ENCODE results near the gene RPL39. TPM values are rescaled to one million over a fixed set of nuclear protein-coding genes. Genes with fewer than 3 reads are reported as not detected.

The RPL39 gene
- total and polyA plus RNA-seq, 7 donors: 1,072 to 6,099 (median 1,581) TPM

DNA sequence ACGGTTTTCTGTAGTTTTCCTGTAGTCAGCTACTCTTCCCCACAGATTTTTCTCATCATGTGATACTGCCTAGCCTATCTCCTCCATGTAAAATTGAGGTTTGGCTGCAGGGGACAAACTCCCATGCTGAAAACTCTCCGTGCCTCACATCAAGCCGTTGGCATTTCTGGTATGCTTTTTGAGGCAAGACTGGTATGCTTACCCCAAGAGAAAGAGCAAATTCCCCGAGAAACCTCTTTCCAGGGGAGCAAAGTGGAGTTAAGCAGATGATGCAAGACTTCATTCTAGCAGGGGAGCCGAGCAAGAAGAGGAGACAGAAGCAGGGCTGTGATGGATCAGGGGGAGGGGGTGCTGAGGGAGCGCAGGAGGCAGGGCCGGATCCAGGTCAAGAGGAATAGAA is 28.2 kb downstream of the RPL39 start:
- TF ChIP-seq, protein P1, sequence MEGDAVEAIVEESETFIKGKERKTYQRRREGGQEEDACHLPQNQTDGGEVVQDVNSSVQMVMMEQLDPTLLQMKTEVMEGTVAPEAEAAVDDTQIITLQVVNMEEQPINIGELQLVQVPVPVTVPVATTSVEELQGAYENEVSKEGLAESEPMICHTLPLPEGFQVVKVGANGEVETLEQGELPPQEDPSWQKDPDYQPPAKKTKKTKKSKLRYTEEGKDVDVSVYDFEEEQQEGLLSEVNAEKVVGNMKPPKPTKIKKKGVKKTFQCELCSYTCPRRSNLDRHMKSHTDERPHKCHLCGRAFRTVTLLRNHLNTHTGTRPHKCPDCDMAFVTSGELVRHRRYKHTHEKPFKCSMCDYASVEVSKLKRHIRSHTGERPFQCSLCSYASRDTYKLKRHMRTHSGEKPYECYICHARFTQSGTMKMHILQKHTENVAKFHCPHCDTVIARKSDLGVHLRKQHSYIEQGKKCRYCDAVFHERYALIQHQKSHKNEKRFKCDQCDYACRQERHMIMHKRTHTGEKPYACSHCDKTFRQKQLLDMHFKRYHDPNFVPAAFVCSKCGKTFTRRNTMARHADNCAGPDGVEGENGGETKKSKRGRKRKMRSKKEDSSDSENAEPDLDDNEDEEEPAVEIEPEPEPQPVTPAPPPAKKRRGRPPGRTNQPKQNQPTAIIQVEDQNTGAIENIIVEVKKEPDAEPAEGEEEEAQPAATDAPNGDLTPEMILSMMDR (IDR thresholded peaks at IDR 0.05): no peak
- Histone ChIP-seq H3K27ac (no peak overlapping the region), H3K9me3 (no peaks in the 10 kb centered on the region), H3K27me3 (ENCODE audit: insufficient read depth in 3 of 3, low read length in 2 of 3) (peaks cover 0 to 16% (median 7%) of the 10 kb centered on the region in 3 donors), H3K4me1 (no peaks in the 10 kb centered on the region), H3K4me3 (no peak overlapping the region), H3K36me3 (ENCODE audit: insufficient read depth in 1 of 2, low read depth in 1 of 2) (no peaks in the 10 kb centered on the region)
- DNase-seq: no peak
- 42 to 49% (median 43%) methylated on average over 7 of the region's 7 CpGs for WGBS, 3 donors
- intact Hi-C loops (cut with DNase I): no loop called here
- no peak for ATAC-seq

- Histone ChIP-seq H3K36me3 (ENCODE audit: insufficient read depth in 1 of 2, low read depth in 1 of 2) (no peaks in the 10 kb centered on the region), H3K4me1 (no peaks in the 10 kb centered on the region), H3K9me3 (no peaks in the 10 kb centered on the region), H3K27ac (no peak overlapping the region), H3K27me3 (ENCODE audit: insufficient read depth in 3 of 3, low read length in 2 of 3) (peaks cover 0 to 21% (median 7%) of the 10 kb centered on the region in 3 donors), H3K4me3 (no peak overlapping the region)
- DNase-seq: no peak
- TF ChIP-seq, protein P1 (IDR thresholded peaks at IDR 0.05): no peak
- intact Hi-C loops (cut with DNase I): no loop called here
- no peak for ATAC-seq
- 57 to 79% (median 65%) methylated on average over 2 to 3 of the region's 3 CpGs for WGBS, 3 donors
Measured at GRCh38 chrX:119762718-119763117, 28.7 kb downstream of the RPL39 start.

- H3K4me1 ChIP-seq: no peaks in the 10 kb centered on the region
- no peaks in the 10 kb centered on the region for H3K9me3 ChIP-seq
- ATAC-seq (no peak), DNase-seq (no peak)
- no peak overlapping the region for H3K4me3 ChIP-seq
- H3K27me3 ChIP-seq (ENCODE audit: insufficient read depth in 3 of 3, low read length in 2 of 3): peaks cover 0 to 22% (median 7%) of the 10 kb centered on the region in 3 donors
- H3K27ac ChIP-seq: no peak overlapping the region
- intact Hi-C loops (cut with DNase I): no loop called here
- TF ChIP-seq, protein P1 (IDR thresholded peaks at IDR 0.05): no peak
- 84 to 89% (median 86%) methylated on average over 18 of the region's 18 CpGs for WGBS, 3 donors
- H3K36me3 ChIP-seq (ENCODE audit: insufficient read depth in 1 of 2, low read depth in 1 of 2): no peaks in the 10 kb centered on the region
Measured at GRCh38 chrX:119760026-119760877, 31.2 kb downstream of the RPL39 start.

DNA sequence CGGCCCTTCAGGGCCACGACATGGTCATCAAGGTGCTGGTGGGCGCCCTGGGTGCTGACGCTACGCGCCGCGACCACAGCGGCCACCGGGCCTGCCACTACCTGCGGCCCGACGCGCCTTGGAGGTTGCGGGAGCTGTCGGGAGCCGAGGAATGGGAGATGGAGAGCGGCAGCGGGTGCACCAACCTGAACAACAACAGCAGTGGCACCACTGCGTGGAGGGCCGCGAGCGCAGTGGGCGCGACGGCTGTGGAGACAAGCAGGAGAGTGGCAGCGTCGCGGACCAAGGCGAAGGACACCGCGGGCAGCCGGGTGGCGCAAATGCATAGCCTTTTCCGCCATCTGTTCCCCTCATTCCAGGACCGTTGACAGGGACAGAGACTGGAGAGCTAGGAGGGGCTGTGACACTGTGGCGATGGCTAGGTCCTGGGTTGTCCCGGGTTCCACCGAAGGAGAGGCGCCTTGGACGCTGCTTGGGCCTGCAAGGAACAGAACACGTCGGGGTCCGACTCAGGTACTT is 32.1 kb downstream of the RPL39 start:
- Histone ChIP-seq H3K9me3 (no peaks in the 10 kb centered on the region), H3K27ac (no peak overlapping the region), H3K4me3 (peak overlapping the region; percentile 61), H3K27me3 (ENCODE audit: insufficient read depth in 3 of 3, low read length in 2 of 3) (peaks cover 0 to 22% (median 7%) of the 10 kb centered on the region in 3 donors), H3K4me1 (no peaks in the 10 kb centered on the region), H3K36me3 (ENCODE audit: insufficient read depth in 1 of 2, low read depth in 1 of 2) (no peaks in the 10 kb centered on the region)
- intact Hi-C loops (cut with DNase I): loop anchor here in 1 of 2 donors (10.0 kb wide), 1 partner anchor 245 kb away; no protein-coding TSS in a partner anchor
- TF ChIP-seq, protein P1 (IDR thresholded peaks at IDR 0.05): no peak
- ATAC-seq (no peak), DNase-seq (no peak)
- WGBS, 3 donors: 18 to 42% (median 19%) methylated on average over 14 to 44 of the region's 44 CpGs

Data from psoas muscle (tissue), 8 donors.